ENCODE data around the gene ALCAM. TPM values are rescaled to one million over a fixed set of nuclear protein-coding genes. Genes with fewer than 3 reads are reported as not detected.

Gene ALCAM
- polyA plus RNA-seq, 1 of the 3 experiments (the other 2 are of a cell fraction): 58.3 TPM

DNA sequence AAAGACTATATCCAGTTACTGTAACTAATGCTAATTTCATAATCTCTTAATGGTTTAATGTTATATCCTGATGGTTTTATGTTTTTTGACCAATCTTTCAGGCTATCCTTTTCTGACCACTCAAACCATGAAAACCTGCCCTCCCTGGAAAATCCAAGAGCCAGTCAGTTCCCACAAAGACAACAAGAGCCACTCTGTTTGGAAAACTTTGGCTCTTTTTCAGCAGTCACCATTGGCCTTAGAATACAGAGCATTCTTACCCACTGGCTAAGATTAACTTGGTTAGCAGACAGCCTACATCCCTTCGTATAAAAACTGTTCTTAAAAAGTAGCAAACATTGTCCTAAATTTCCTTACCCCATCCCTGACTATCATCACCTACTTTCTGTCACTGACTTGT, 32.9 kb downstream of the ALCAM start:
- Histone ChIP-seq H3K79me2 (ENCODE audit: insufficient read depth) (peaks cover 98% of the 10 kb centered on the region), H2AFZ (ENCODE audit: low read depth) (no peak overlapping the region), H3K4me3 (ENCODE audit: low read depth in 2 of 2, low read length in 1 of 2) (no peak overlapping the region), H3F3A (replicated peaks; ENCODE audit: insufficient read depth) (peaks cover 6% of the 10 kb centered on the region), H4K20me1 (ENCODE audit: insufficient read depth) (peaks cover 5% of the 10 kb centered on the region; the same call in 1 of the 2 replicates), H3K36me3 (replicated peaks in 1 of 2; ENCODE audit: control insufficient read depth in 1 of 2, insufficient read depth in 2 of 2, low read length in 1 of 2) (peaks cover 0 to 34% of the 10 kb centered on the region in 2 experiments), H3K27ac (ENCODE audit: low read depth in 2 of 2, low read length in 1 of 2) (no peak overlapping the region), H3K27me3 (ENCODE audit: insufficient read depth) (no peaks in the 10 kb centered on the region), H3K9ac (no peak overlapping the region), H3K9me3 (no peaks in the 10 kb centered on the region), H3K4me1 (ENCODE audit: control insufficient read depth in 1 of 2, insufficient read depth in 2 of 2, low read depth in 1 of 2, low read length in 1 of 2) (peaks cover 4% of the 10 kb centered on the region in 2 experiments; a peak in 3 of 4 replicates), H3K9me2 (no peaks in the 10 kb centered on the region), H3K4me2 (no peak overlapping the region)
- CTCF ChIA-PET: interaction anchor here (0.7 to 1.4 kb wide), 2 partner anchors 29 to 38 kb away, joined by 3 read pairs; no protein-coding TSS in a partner anchor
- TF ChIP-seq CHD2 (IDR thresholded peaks at IDR 0.05; ENCODE audit: low read length, partially characterized antibody): no peak
- TF ChIP-seq RAD21 (IDR thresholded peaks at IDR 0.05; ENCODE audit: low read length): no peak
- TF ChIP-seq SIN3A (IDR thresholded peaks at IDR 0.05; ENCODE audit: borderline replicate concordance, low read depth, low read length): no peak
- TF ChIP-seq, protein P1, sequence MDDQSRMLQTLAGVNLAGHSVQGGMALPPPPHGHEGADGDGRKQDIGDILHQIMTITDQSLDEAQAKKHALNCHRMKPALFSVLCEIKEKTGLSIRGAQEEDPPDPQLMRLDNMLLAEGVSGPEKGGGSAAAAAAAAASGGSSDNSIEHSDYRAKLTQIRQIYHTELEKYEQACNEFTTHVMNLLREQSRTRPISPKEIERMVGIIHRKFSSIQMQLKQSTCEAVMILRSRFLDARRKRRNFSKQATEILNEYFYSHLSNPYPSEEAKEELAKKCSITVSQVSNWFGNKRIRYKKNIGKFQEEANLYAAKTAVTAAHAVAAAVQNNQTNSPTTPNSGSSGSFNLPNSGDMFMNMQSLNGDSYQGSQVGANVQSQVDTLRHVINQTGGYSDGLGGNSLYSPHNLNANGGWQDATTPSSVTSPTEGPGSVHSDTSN (IDR thresholded peaks at IDR 0.05): no peak
- no peak for TF ChIP-seq MXI1 (IDR thresholded peaks at IDR 0.05; ENCODE audit: low read depth, low read length)
- TF ChIP-seq MAX (IDR thresholded peaks at IDR 0.05; ENCODE audit: low read depth): no peak
- no peak for TF ChIP-seq POLR2AphosphoS5 (IDR thresholded peaks at IDR 0.05; ENCODE audit: low read depth, low read length)
- no peak for TF ChIP-seq ZBTB33 (IDR thresholded peaks at IDR 0.05; ENCODE audit: borderline replicate concordance, low read depth)
- TF ChIP-seq FOXJ3 (CRISPR knock-in tag; IDR thresholded peaks at IDR 0.05): no peak
- no peak for TF ChIP-seq GATA2 (CRISPR knock-in tag; IDR thresholded peaks at IDR 0.05)
- TF ChIP-seq, protein P2, sequence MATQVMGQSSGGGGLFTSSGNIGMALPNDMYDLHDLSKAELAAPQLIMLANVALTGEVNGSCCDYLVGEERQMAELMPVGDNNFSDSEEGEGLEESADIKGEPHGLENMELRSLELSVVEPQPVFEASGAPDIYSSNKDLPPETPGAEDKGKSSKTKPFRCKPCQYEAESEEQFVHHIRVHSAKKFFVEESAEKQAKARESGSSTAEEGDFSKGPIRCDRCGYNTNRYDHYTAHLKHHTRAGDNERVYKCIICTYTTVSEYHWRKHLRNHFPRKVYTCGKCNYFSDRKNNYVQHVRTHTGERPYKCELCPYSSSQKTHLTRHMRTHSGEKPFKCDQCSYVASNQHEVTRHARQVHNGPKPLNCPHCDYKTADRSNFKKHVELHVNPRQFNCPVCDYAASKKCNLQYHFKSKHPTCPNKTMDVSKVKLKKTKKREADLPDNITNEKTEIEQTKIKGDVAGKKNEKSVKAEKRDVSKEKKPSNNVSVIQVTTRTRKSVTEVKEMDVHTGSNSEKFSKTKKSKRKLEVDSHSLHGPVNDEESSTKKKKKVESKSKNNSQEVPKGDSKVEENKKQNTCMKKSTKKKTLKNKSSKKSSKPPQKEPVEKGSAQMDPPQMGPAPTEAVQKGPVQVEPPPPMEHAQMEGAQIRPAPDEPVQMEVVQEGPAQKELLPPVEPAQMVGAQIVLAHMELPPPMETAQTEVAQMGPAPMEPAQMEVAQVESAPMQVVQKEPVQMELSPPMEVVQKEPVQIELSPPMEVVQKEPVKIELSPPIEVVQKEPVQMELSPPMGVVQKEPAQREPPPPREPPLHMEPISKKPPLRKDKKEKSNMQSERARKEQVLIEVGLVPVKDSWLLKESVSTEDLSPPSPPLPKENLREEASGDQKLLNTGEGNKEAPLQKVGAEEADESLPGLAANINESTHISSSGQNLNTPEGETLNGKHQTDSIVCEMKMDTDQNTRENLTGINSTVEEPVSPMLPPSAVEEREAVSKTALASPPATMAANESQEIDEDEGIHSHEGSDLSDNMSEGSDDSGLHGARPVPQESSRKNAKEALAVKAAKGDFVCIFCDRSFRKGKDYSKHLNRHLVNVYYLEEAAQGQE (IDR thresholded peaks at IDR 0.05; ENCODE audit: low read depth, low read length): no peak
- TF ChIP-seq TAF1 (IDR thresholded peaks at IDR 0.05; ENCODE audit: borderline replicate concordance, low read depth, low read length): no peak
- TF ChIP-seq FOXM1 (IDR thresholded peaks at IDR 0.05; ENCODE audit: low read depth): no peak
- no peak for TF ChIP-seq YY1 (IDR thresholded peaks at IDR 0.05; ENCODE audit: low read depth)
- no peak for TF ChIP-seq TCF12 (IDR thresholded peaks at IDR 0.05)
- TF ChIP-seq, protein P3, sequence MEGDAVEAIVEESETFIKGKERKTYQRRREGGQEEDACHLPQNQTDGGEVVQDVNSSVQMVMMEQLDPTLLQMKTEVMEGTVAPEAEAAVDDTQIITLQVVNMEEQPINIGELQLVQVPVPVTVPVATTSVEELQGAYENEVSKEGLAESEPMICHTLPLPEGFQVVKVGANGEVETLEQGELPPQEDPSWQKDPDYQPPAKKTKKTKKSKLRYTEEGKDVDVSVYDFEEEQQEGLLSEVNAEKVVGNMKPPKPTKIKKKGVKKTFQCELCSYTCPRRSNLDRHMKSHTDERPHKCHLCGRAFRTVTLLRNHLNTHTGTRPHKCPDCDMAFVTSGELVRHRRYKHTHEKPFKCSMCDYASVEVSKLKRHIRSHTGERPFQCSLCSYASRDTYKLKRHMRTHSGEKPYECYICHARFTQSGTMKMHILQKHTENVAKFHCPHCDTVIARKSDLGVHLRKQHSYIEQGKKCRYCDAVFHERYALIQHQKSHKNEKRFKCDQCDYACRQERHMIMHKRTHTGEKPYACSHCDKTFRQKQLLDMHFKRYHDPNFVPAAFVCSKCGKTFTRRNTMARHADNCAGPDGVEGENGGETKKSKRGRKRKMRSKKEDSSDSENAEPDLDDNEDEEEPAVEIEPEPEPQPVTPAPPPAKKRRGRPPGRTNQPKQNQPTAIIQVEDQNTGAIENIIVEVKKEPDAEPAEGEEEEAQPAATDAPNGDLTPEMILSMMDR (IDR thresholded peaks at IDR 0.05): no peak
- no peak for TF ChIP-seq MEF2A (IDR thresholded peaks at IDR 0.05; ENCODE audit: borderline replicate concordance, low read depth)
- TF ChIP-seq GABPA (IDR thresholded peaks at IDR 0.05; ENCODE audit: low read depth): no peak
- TF ChIP-seq FOSL2 (IDR thresholded peaks at IDR 0.05; ENCODE audit: borderline replicate concordance, low read depth): no peak
- DNase-seq: no peak
- WGBS (ENCODE audit: low lambda C conversion rate): 97% methylated on average over 1 of the region's 1 CpG
- POLR2A ChIA-PET: no interaction called here

Data from SK-N-SH (cell line).